ENCODE measurements around the gene CPNE7. TPM values are rescaled to one million over a fixed set of nuclear protein-coding genes. Genes with fewer than 3 reads are reported as not detected.

The CPNE7 gene
- total and polyA plus RNA-seq, 2 of the 13 experiments (the other 11 are each of a cell fraction or from before 2014, with no cell fraction given): 0.59 TPM; not detected in 1

DNA sequence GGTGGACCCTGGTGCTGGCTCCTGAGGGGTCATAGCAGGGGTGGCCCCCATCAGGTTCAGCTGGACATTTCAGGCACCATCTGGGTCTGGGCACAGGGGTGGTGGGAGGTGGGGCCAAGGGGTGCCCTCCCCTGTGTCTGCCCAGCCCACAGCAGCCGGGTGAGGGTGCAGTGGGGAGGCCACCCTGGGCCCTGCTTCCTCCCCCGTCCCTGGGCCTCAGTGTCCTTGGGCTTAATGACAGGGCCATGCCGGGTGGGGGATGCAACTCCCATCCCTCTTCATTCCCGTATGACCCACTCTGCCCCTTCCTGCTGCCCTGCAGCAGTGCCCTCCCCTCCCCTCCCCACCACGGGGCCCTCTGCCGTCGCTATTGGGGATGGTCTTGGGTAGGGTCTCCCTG, 10.7 kb downstream of the CPNE7 start:
- H2AFZ ChIP-seq (ENCODE audit: low read length): no peak overlapping the region
- 14% methylated on average over 7 of the region's 7 CpGs for WGBS (ENCODE audit: low lambda C conversion rate)
- H3K27ac ChIP-seq (ENCODE audit: extremely low read length, insufficient read depth, low read length): no peak overlapping the region
- no peaks in the 10 kb centered on the region for H3K79me2 ChIP-seq (ENCODE audit: insufficient read depth, low read length)
- DNase-seq (ENCODE audit: low spot score): no peak
- no peak overlapping the region; a peak in 1 of 6 replicates for H3K4me3 ChIP-seq (replicated peaks in 1 of 3; ENCODE audit: insufficient read depth in 1 of 3, low read depth in 2 of 3, low read length in 3 of 3)
- no peak overlapping the region for H3K9ac ChIP-seq (ENCODE audit: insufficient read depth, low read depth, low read length)
- ChIA-PET POLR2A (no interaction called here), CTCF (ENCODE audit: low intra/inter-chr PET ratio, low total read pairs) (no interaction called here)
- H3K27me3 ChIP-seq (ENCODE audit: control insufficient read depth in 1 of 2, insufficient read depth in 2 of 2, low read length in 2 of 2): peaks cover 0 to 37% of the 10 kb centered on the region in 2 experiments; a peak in 3 of 5 replicates
- in situ Hi-C loops (cut with HindIII; ENCODE audit: extremely low pct_ligation_motif_present, low pct_unique_long_range_greater_than_20kb) (no loop called here), intact Hi-C loops (cut with micrococcal nuclease; ENCODE audit: unreplicated experiment) (no loop called here)
- no peaks in the 10 kb centered on the region for H3K9me3 ChIP-seq (ENCODE audit: low read length)
- ATAC-seq: peak; percentile 4
- H3K36me3 ChIP-seq (replicated peaks in 1 of 2; ENCODE audit: control insufficient read depth in 1 of 2, insufficient read depth in 2 of 2, low read length in 2 of 2): no peaks in the 10 kb centered on the region
- peaks cover 50% of the 10 kb centered on the region for H3K4me1 ChIP-seq (ENCODE audit: insufficient read depth, low read length)
- H4K20me1 ChIP-seq (ENCODE audit: insufficient read depth, low read length): no peaks in the 10 kb centered on the region
- H3K4me2 ChIP-seq (ENCODE audit: low read depth, low read length): peak overlapping the region; percentile 33; the same call in 1 of the 2 replicates
- BruUV-seq (replicated peaks): no TSS peak
- FAIRE-seq: no peak
- 0 out of 2 replicates have a peak, but pooled peaks have one; percentile 15 for TF ChIP-seq ZNF687 (CRISPR knock-in tag; IDR thresholded peaks at IDR 0.05)
- TF ChIP-seq ZNF781 (CRISPR knock-in tag; IDR thresholded peaks at IDR 0.05; ENCODE audit: borderline replicate concordance, not compliant biosample characterization): no peak
- TF ChIP-seq NRL (CRISPR knock-in tag; IDR thresholded peaks at IDR 0.05; ENCODE audit: borderline replicate concordance): peak; percentile 19; the same call in 1 of the 2 replicates
- no peak for TF ChIP-seq ZNF235 (CRISPR knock-in tag; IDR thresholded peaks at IDR 0.05; ENCODE audit: borderline replicate concordance)
- no peak for TF ChIP-seq ZNF841 (CRISPR knock-in tag; IDR thresholded peaks at IDR 0.05; ENCODE audit: borderline replicate concordance)
- TF ChIP-seq KDM2A (CRISPR knock-in tag; IDR thresholded peaks at IDR 0.05; ENCODE audit: borderline replicate concordance, low read depth): peak; percentile 45
- TF ChIP-seq, protein P1, sequence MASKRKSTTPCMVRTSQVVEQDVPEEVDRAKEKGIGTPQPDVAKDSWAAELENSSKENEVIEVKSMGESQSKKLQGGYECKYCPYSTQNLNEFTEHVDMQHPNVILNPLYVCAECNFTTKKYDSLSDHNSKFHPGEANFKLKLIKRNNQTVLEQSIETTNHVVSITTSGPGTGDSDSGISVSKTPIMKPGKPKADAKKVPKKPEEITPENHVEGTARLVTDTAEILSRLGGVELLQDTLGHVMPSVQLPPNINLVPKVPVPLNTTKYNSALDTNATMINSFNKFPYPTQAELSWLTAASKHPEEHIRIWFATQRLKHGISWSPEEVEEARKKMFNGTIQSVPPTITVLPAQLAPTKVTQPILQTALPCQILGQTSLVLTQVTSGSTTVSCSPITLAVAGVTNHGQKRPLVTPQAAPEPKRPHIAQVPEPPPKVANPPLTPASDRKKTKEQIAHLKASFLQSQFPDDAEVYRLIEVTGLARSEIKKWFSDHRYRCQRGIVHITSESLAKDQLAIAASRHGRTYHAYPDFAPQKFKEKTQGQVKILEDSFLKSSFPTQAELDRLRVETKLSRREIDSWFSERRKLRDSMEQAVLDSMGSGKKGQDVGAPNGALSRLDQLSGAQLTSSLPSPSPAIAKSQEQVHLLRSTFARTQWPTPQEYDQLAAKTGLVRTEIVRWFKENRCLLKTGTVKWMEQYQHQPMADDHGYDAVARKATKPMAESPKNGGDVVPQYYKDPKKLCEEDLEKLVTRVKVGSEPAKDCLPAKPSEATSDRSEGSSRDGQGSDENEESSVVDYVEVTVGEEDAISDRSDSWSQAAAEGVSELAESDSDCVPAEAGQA (IDR thresholded peaks at IDR 0.05; ENCODE audit: low read depth): no peak
- TF ChIP-seq, protein P1 (CRISPR knock-in tag; IDR thresholded peaks at IDR 0.05; ENCODE audit: borderline replicate concordance): no peak
- TF ChIP-seq HNRNPL (IDR thresholded peaks at IDR 0.05; ENCODE audit: low read depth, low read length): 0 out of 2 replicates have a peak, but pooled peaks have one; percentile 34
- no peak for TF ChIP-seq MLLT10 (CRISPR knock-in tag; IDR thresholded peaks at IDR 0.05)
- no peak for TF ChIP-seq KLF12 (CRISPR knock-in tag; IDR thresholded peaks at IDR 0.05; ENCODE audit: borderline replicate concordance)
- TF ChIP-seq, protein P2, sequence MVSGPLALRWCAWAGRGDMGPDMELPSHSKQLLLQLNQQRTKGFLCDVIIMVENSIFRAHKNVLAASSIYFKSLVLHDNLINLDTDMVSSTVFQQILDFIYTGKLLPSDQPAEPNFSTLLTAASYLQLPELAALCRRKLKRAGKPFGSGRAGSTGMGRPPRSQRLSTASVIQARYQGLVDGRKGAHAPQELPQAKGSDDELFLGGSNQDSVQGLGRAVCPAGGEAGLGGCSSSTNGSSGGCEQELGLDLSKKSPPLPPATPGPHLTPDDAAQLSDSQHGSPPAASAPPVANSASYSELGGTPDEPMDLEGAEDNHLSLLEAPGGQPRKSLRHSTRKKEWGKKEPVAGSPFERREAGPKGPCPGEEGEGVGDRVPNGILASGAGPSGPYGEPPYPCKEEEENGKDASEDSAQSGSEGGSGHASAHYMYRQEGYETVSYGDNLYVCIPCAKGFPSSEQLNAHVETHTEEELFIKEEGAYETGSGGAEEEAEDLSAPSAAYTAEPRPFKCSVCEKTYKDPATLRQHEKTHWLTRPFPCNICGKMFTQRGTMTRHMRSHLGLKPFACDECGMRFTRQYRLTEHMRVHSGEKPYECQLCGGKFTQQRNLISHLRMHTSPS (CRISPR knock-in tag; IDR thresholded peaks at IDR 0.05; ENCODE audit: low read depth): peak; percentile 66; the same call in 1 of the 2 replicates

All from HepG2 (cell line).